ENCODE results near the gene MAN1C1.

- no peak for TF ChIP-seq EZH2 (IDR thresholded peaks at IDR 0.05; ENCODE audit: borderline replicate concordance, low read depth, low read length, severe bottlenecking)
- no peak for TF ChIP-seq CTCF (IDR thresholded peaks at IDR 0.05; ENCODE audit: borderline replicate concordance, extremely low read depth, low read length, poor library complexity, severe bottlenecking)
These were observed 2.0 kb upstream of the MAN1C1 start for GRCh38 chr1:25614501-25615171.
